UCSD-AML1 (cell line): ENCODE data around the gene SHC4.
"Not testable (repeated sequence)": the region's sequence is repeated elsewhere in the genome, so short reads cannot be mapped to it uniquely, and the experiment has no call there.

ENCODE experiments used
- DNase-seq: peaks from one replicate; lab custom pipeline; 2025; ENCODE audit not compliant: unreplicated experiment; lab: John Stamatoyannopoulos, UW

Gene SHC4

DNA sequence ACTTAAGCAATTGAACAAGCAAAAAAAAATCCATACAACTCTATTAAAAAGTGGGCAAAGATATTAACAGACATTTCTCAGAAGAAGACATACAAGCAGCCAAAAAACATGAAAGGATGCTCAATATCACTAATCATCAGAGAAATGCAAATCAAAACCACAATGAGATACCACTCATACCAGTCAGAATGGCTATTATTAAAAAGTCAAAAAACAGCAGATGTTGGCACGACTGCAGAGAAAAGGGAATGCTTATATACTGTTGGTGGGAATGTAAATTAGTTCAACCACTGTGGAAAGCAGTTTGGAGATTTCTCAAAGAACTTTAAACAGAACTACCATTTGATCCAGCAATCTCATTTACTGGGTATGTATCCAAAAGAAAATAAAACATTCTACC, 7.2 kb upstream of the SHC4 start:
- DNase-seq = not testable (repeated sequence)

DNA sequence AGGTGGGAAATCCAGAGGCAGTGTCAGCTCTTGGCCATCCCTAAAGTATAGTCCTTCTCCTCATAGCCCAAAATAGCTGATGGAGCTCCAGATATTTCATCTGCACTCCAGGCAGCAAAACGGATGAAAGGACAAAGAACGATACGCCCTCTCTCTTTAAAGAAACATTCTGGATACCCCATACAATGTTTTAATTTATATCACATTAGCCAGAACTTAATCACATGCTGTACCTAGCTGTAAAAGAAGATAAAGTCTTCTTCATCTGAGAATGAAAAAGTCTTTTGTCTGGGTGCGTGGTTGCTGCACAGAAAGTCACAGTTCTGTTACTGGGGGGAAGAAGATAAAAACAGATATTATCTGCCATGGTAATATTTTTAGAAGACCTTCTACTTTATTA, 4.3 kb upstream of the SHC4 start:
- no peak for DNase-seq

DNA sequence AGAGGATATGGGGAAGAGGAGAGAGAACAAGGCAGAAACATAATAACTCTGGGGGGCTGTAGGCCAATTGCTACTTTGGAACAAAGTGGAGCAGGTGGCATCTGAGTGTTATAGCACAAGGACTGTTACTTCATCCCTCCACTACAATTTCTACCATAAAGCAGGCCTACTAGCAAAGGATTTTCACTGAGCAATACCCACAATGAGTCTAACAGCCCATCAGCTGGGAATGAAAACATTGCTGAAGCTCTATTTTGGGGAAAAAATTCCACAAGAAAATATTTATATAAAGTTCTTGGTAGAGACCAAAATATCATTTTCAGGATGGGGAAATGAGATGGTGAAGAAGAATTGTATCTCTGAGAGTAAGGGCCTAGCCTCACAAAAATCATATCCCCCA, 3.6 kb upstream of the SHC4 start:
- DNase-seq = no peak

DNA sequence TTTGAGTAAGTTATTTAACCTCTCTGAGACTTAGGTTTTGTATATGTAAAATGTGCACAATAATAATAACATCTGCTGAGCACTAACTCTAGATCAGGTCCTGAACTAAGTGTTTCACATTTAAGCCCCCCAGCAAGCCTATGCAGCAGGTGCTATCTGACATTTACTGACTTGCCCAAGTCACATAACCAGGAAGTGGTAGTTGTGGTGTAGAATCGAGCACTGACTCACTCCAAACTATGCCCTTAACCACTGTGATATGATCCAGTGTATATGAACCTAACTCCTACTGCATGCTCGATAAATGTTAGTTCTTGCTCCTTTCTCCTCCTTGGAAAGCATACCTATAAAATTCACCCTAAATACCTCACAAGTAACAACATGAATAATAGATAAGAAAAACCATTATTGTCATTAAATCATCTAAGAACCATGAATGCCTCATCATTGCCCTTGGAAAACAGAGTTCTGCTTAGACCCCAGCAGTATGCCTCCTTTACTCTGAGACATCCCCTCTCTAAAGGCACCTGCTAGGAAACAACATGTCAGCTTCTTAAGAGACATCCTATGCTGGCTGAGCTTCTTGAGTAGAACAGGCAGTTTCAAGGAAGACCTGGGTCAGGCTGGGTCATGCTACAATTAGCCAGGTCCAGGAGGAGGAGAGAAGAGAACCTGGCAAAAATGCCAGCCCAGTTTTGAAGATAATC, 3.0 kb upstream of the SHC4 start:
- no peak for DNase-seq

DNA sequence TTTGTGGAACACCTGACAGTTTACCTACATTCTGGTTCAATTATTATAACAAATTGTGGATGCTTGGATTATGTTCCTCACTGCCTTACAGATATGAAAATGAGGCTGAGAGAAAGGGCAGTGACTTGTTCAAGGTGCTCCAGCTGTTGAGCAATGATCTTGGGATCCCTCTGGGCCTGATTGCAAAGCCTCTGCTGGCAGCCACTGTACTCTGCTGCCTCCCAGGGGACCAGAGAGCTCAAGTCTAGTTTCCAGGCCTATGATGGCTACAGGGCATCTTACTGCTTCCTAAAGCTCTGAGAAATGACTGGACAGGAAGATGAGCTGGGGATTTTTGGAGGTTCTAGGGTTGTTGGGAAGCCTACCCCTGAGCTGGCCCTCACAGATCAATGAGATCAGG, 2.3 kb upstream of the SHC4 start:
- DNase-seq = peak; percentile 63

DNA sequence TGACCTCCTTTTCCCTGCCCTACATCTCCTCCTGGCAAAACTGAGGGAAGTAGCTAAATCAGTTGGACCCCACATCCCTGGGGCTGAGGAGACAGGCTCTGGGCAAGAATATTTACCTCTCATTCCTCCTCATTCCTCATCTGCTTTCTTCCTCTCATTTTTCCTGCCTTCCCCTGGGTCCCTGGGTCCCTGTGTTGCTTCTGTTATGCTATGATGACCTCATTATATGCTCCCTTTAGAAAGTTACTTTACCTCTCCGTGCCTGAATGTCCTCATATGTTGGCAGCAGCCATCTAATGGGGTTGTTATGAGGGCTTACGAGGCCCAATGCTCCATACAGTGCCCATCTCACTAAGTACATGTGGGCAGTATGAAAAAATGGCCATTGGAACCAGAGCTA, 1.2 kb upstream of the SHC4 start:
- DNase-seq = no peak

DNA sequence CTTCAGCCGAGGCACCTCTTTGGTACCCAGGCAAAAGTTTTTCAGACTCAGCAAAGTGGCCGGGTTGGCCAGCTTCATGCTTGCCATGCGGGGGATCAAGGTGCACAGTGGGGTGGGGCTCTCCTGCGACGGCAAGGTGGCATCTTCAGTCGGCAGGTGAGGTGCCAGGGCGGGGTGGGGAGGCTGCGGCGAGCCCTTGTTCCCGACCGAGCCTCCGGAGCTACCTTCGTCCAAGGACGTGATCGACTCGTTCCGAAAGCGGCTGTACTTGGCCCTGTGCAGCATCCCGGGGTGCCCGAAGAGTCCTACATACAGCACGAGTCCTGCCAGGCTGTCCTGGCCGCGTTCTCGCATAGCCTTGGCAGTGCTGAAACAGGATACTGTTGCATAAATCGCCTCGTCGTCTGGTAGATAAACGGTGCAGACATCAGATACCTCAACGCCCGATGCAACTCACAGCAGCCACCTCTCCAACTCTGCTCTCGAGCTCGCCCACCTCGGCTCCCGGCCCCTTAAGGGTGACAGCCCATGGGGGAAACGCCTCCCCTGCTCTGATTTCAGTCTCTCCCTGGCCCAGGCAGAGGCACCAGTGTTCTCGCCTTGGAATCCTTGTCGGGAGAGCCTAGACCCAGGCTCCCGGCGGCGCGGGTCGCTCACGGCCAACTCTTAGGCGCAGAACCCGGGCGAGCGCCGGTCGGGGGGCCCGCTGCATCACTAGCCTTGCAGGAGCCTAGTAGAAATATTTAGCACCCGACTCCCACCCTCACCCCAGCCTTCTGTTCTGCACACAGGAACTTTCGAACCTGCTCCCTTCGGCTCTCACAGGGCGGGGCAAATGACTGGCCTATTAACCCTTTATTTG, 826 bp downstream of the SHC4 start:
- no peak for DNase-seq

DNA sequence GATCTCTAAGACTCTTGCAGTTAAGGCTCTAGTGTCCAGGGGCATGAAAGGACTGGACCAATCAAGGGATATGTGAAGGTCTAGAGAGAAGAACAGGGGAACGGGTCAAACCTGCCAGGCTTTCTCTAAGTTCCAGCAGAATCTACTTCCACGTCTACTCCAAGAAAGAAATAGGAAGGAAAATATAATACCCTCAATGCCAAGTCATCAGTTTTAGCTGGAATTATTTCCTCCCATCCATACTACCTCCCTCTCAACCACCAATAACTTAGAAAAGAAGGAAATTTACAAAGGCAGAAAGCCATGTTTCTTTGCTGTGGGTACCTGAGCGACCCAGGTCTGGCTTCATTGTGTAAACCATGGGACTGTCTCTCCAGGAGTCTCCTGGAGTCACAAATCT, 7.8 kb downstream of the SHC4 start:
- no peak for DNase-seq

DNA sequence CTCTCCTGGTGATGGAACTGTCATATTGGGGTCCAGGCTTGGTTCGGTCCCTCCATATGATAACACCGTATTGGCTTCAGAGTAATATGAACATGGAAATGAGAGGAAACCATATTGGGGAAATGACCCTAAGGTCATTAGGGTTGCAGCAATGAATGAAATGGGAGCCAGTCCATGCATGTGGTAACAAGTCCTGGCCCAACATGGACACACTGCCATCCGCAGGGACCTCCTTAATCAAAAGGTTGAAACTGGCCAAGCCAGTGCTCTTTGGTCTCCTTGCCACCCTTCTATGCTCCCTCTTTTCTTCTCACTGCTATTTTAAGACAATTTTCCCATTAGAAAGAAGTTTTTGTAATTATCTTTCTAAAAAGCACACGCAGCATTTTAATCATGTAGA, 8.3 kb downstream of the SHC4 start:
- no peak for DNase-seq

DNA sequence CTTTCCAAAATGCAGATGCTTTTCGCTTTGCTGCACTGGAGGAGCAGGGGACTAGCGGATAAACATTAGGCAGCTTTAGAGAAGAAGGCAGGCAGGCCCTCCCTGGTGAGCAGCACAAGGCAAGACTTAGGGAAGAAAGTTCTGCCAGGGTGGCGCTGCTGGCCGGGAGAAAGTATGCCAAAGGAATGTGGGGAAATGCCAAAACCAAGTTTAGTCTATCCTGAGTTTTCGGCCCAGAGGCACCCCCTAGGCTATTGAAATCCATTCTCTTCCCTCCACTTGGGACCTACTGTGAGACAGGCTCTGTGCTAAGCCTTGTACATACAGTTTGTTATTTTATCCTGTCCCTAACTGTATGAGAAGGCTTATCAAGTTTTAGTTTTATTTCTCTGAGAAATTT, 9.2 kb downstream of the SHC4 start:
- no peak for DNase-seq

DNA sequence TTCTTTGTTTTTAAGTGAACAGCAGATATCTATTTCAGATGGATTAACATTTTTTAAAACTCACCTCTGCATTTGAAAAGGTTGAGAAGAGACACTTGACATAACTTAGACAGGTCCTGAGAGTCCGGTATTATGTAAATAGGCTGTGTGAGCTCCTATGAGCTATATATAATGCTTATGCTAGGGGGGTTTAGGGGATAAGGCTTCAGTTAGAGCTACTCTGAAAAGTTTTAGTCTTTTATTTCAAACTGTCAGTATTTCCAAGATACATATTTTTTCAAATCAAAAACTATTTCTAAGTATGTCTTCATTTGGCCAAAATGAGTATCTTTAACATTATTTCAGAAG, 16.9 kb downstream of the SHC4 start:
- DNase-seq = no peak

DNA sequence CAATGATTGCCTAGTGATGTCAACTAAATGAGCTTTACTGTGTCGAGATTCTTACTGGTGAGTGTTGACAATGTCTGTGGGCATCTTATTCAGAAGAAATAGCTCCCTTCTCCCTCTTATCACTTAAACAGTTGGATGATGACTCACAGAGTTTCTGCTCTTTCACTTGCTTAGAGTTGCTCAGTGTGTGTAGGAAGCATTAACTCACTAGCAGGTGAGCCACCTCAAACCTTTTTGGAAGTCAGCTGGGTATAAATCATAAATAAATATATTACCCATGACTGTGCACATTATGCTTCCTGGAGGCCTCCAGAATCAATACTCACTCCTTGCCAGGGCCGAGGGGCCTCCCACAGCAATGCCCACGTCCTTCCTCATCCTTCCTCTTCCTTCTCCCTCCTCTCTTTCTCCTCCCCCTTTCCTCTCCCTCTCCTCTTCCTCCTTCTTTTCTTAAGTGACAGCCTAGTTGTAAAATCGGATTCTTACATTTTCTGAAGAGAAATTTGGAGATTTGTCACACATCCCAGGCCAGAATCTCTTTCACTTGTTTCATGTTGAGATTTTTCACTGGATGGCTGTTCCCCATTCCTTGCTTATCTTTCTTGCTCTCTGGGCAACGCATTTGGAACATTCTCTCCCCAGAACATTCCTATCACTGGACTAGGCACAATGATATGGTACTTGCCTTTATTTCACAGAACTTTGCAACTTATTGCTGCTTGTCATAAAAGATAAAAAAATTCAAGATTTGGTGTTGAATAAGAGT, 17.5 kb downstream of the SHC4 start:
- peak; percentile 18 for DNase-seq

DNA sequence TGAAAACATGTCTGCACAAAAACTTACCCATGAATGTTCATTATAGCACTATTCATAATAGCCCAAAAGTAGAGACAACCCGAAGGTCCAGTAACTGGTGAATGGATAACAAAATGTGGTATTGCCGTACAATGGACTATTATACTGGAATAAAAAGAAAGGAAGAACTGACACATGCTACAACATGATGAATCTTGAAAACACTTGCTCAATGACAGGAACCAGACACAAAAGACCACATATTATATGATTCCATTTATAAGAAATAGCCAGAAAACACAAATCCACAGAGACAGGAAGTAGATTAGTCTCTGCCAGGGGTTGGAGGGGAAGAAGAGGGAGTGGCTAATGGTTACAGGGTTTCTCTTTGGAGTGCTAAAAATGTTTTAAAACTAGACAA, 18.3 kb downstream of the SHC4 start:
- DNase-seq = no peak

DNA sequence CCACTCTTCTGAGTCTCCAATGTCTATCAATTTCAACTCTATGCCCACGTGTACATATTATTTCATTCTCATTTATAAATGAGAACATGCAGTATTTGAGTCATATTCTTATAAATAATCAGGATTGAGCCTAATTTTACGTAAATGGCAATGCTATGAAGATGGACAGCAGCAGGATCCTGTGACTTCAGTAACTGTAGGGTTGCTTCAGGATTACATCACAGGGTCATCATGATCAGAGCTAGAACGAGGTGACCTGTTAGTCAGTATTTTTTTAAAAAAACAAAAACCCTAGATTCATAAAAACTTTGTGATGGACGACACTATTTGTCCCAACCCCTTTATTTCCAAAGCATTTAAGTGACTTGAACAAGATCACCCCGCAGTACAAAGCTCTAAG, 21.8 kb downstream of the SHC4 start:
- DNase-seq = no peak

DNA sequence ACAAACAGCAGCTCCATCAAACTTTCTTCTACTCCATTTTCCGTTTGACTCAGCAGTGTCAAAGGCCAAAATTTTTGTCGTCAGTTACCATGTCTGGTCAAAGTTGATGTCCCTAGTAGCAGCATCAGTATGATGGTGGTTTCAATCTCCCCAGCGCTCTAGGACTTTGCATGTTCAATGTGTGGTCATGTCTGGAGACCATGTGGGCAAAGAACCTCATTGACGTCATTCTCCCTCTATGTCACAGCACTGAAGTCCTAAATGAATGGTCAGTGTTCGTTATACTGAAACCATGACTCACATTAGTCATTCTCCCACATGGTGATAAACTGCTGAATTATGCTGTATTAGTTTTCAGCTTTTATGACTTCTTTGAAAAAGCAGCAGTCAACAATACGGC, 23.2 kb downstream of the SHC4 start:
- DNase-seq = no peak

DNA sequence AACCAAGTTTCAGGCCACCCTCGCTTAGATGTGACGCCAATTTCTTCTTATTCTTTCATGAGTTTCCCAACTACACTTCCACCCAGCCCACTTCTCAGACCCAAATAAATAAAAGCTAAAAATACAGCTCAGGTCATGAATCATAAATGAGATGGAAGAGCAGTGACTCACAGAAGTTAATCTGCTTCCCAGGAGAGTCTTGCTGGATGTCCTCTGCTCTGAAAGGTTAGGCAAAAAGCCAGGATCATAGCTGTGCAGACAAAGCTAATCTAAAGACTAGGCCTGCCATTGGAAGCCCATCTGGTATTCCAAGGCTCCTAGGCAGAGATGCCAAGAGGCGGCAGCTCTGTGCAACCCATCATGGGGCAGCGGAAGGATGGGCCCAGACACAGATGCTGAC, 24.1 kb downstream of the SHC4 start:
- no peak for DNase-seq

DNA sequence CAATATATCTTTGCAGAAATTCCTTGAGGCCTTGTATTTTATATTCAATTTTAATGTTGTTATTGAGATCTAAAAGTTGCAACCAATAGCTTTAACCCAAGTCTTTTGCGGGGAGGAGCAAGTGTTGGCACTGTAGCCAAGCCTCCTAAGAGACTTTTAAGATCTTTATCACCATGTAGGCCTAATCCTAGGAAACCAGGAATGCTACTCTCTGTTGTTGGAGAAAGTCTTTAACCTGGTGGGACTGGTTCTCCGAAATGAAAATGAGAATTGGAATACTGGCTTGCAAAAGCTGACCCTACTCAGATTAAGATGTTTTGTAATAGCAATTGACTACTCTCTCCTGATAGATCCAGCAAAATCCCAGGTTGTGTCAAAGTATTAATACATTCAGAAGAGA, 25.8 kb downstream of the SHC4 start:
- DNase-seq = no peak

DNA sequence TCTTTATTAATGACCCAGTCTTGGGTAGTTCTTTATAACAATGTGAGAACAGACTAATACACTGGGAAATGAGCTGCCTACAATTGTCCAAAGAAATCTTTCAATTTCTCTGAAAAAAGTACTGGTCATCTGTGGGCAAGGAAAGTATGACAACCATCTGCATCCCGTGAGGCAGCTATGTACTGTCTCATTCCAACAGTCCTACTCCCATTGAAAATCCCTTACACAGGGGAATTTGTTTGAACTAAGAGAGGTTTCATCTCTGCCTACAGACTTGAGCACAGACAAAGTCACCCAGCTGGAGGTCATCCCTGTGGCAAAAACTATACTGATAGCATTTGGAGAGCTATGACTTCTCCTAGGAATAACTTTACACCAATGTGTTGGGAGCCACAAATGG, 27.1 kb downstream of the SHC4 start:
- no peak for DNase-seq

DNA sequence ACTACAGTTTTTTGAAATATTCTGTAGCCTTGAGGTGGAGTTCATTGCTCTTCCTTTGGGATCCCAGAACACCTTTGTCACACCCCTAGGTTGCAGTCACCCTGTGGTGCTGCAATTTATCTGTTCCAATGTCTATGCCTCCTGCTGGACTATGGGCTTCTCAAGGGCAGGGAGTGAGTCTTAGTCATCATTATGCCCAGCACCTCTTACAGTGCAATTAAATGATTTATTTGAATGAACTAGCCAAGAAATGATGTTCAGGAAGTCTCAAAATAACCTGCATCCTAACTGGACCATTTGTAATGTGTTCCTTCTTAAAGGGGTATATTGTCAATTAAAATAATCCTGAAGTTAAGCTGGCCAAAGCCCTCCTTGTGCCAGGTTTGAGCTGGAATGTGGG, 28.5 kb downstream of the SHC4 start:
- no peak for DNase-seq

DNA sequence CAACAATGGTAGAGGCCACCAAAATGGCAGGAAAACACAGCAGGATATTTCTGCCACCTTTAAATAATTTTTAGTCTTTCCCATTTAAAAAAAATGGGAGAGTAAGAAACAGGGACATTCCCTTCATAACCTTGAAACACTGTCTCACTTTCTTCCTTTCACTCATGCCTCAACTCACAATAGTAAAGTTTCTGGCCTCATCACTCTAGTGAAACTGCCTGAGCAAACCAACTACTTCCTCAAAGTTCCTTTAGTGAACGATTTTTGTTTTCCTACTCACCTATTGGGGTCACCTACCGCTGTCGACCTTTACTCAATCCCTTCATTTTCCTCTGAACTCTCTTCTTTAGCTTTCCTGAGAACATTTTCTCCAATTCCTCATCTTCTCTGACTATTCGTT, 33.0 kb downstream of the SHC4 start:
- no peak for DNase-seq

DNA sequence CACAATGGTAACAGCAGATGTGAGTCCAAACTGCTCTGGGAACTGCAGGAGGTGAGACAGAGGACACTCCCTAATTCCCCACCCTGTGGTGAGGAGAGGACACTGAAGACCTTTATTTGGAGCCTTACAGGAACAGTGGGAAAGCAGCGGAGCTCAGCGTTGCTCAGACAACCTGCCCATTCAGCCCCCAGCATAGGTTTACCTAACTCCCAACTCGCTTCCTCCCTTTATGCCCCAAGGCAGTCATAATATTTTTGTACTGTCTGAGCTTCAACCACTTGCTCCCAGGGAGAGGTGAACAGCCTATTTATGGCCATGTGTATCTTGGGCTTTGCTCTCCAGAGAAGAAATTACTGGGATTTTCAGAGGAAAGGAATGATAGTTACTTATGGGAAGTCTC, 34.1 kb downstream of the SHC4 start:
- DNase-seq = no peak

DNA sequence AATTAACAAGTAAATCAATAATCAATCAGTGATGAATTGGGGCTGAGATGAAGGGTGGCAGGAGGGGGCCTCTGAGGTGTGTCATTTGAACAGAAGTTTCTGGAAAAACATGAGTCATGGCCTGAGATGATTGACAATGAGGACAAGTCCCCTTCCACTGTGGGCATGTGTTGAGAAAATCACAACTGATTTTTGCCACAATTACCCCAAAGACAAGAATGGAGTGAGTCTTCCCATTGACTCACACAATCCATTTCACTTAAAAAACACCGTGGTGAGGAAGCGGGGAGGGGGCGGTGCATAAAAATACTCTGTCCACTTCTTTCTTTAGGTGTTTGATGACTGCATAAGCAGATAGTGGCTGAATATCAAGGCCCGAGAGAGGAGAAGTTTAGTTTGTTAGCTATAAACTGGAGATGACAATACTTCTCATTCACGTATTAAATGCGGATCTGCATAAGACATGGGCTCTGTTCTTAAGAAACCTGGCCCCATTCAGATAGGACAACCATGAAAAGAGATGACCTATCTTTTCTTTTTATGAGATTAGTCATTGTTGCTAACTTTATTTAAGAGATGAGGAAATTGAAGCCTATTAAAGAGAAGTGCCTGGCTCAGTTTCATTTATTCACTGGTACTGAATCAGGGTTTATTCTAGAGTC, 34.7 kb downstream of the SHC4 start:
- DNase-seq = peak; percentile 14
